Mesodermal cell (in vitro differentiated cells): Measurements from ENCODE around the gene JPH2.

Experiments used
- H3K27ac ChIP-seq: 2 replicates; pipeline ENCODE4 v1.7.0; 2013; ENCODE audit warnings: mild to moderate bottlenecking, low read depth, low read length, moderate library complexity; ENCODE audit not compliant: severe bottlenecking
- H3K36me3 ChIP-seq: 2 replicates; pipeline ENCODE4 v1.7.1; 2013; ENCODE audit warnings: mild to moderate bottlenecking, low read length, moderate library complexity; ENCODE audit not compliant: control insufficient read depth, insufficient read depth
- H3K4me1 ChIP-seq: one replicate; pipeline ENCODE4 v1.7.1; 2013; ENCODE audit warnings: mild to moderate bottlenecking, low read length; ENCODE audit not compliant: insufficient read depth, control insufficient read depth, poor library complexity, severe bottlenecking
- H3K4me3 ChIP-seq: 2 replicates; pipeline ENCODE4 v1.7.0; 2013; ENCODE audit warnings: low read length, control low read depth, mild to moderate bottlenecking; ENCODE audit not compliant: insufficient read depth, poor library complexity, severe bottlenecking; ENCODE audit errors: extremely low read depth
- H3K9me3 ChIP-seq: 2 replicates; pipeline ENCODE4 v1.7.1; 2013; ENCODE audit warnings: mild to moderate bottlenecking, low read length, moderate library complexity; ENCODE audit not compliant: control insufficient read depth
- WGBS, 2 experiments: methylation state at CpG; one replicate each; pipeline ENCODE4 v1.1.5; 2013; ENCODE audit warnings: missing lambda C conversion rate in 2 of 2; ENCODE audit not compliant: insufficient coverage in 2 of 2; 5-methylcytosine and 5-hydroxymethylcytosine counted together

Gene JPH2

GRCh38 chr20:44210406-44211176, 23.6 kb upstream of the JPH2 start, which contains the start of gene OSER1:
TSS of gene OSER1 (minus strand) at chr20:44210771. CDS start at chr20:44206957, 3,814 bp downstream.
- Histone ChIP-seq H3K9me3 (no peaks in the 10 kb centered on the region), H3K27ac (peak within 1 kb of the TSS; percentile 98), H3K4me1 (peaks cover 17% of the 10 kb centered on the region), H3K4me3 (peak within 1 kb of the TSS; percentile 80), H3K36me3 (peaks cover 12% of the 10 kb centered on the region)
- 0% methylated on average over 54 to 63 of the region's 79 CpGs for WGBS, 2 experiments

- peak overlapping the region; percentile 80 for H3K4me3 ChIP-seq
- H3K36me3 ChIP-seq: peaks cover 17% of the 10 kb centered on the region
- 0 to 1% methylated on average over 23 to 26 of the region's 31 CpGs for WGBS, 2 experiments
- peaks cover 17% of the 10 kb centered on the region for H3K4me1 ChIP-seq
- H3K27ac ChIP-seq: peak overlapping the region; percentile 98
- no peaks in the 10 kb centered on the region for H3K9me3 ChIP-seq
These were observed 22.9 kb upstream of the JPH2 start for GRCh38 chr20:44209686-44210405.

GRCh38 chr20:44208770-44209169, 21.8 kb upstream of the JPH2 start:
- 63 to 66% methylated on average over 4 to 6 of the region's 7 CpGs for WGBS, 2 experiments

GRCh38 chr20:44208165-44208564, 21.2 kb upstream of the JPH2 start:
- Histone ChIP-seq H3K27ac (no peak overlapping the region), H3K4me1 (peaks cover 25% of the 10 kb centered on the region), H3K9me3 (no peaks in the 10 kb centered on the region), H3K4me3 (peak overlapping the region; percentile 80), H3K36me3 (peaks cover 17% of the 10 kb centered on the region)
- no CpG with 5 or more reads among the region's 7 CpGs for WGBS, 2 experiments

More at GRCh38 chr20:44208770-44209169, 21.8 kb upstream of the JPH2 start:
- H3K4me1 ChIP-seq: peaks cover 25% of the 10 kb centered on the region
- H3K9me3 ChIP-seq: no peaks in the 10 kb centered on the region
- no peak overlapping the region for H3K27ac ChIP-seq
- peak overlapping the region; percentile 80 for H3K4me3 ChIP-seq
- H3K36me3 ChIP-seq: peaks cover 17% of the 10 kb centered on the region

GRCh38 chr20:44207126-44207723, 20.2 kb upstream of the JPH2 start:
- Histone ChIP-seq H3K36me3 (peaks cover 23% of the 10 kb centered on the region), H3K9me3 (no peaks in the 10 kb centered on the region), H3K4me3 (no peak overlapping the region), H3K27ac (no peak overlapping the region), H3K4me1 (peaks cover 25% of the 10 kb centered on the region)
- WGBS, 2 experiments: 100% methylated on average over 2 of the region's 3 CpGs; no CpG with 5 or more reads in 1 of the 2 experiments

- Histone ChIP-seq H3K36me3 (peaks cover 33% of the 10 kb centered on the region), H3K4me1 (peaks cover 18% of the 10 kb centered on the region), H3K27ac (no peak overlapping the region), H3K9me3 (no peaks in the 10 kb centered on the region), H3K4me3 (no peak overlapping the region)
These were observed 19.1 kb upstream of the JPH2 start for GRCh38 chr20:44206132-44206531.

- Histone ChIP-seq H3K4me3 (no peak overlapping the region), H3K9me3 (no peaks in the 10 kb centered on the region), H3K27ac (peak overlapping the region; percentile 61), H3K36me3 (peaks cover 45% of the 10 kb centered on the region), H3K4me1 (peaks cover 18% of the 10 kb centered on the region)
- WGBS, 2 experiments: 89 to 93% methylated on average over 8 of the region's 10 CpGs
These were observed 17.8 kb upstream of the JPH2 start for GRCh38 chr20:44204832-44205215.

GRCh38 chr20:44204156-44204831, 17.3 kb upstream of the JPH2 start:
- H3K9me3 ChIP-seq: no peaks in the 10 kb centered on the region
- H3K36me3 ChIP-seq: peaks cover 51% of the 10 kb centered on the region
- H3K27ac ChIP-seq: peak overlapping the region; percentile 61
- peaks cover 18% of the 10 kb centered on the region for H3K4me1 ChIP-seq
- WGBS, 2 experiments: 100% methylated on average over 4 of the region's 4 CpGs; no CpG with 5 or more reads in 1 of the 2 experiments
- H3K4me3 ChIP-seq: no peak overlapping the region

GRCh38 chr20:44203161-44203560, 16.2 kb upstream of the JPH2 start:
- peaks cover 58% of the 10 kb centered on the region for H3K36me3 ChIP-seq

GRCh38 chr20:44200983-44201382, 14.0 kb upstream of the JPH2 start:
- H3K4me3 ChIP-seq: no peak overlapping the region
- H3K36me3 ChIP-seq: peaks cover 71% of the 10 kb centered on the region
- 71% methylated on average over 1 of the region's 2 CpGs; no CpG with 5 or more reads in 1 of the 2 experiments for WGBS, 2 experiments
- H3K27ac ChIP-seq: no peak overlapping the region
- peaks cover 8% of the 10 kb centered on the region for H3K4me1 ChIP-seq
- no peaks in the 10 kb centered on the region for H3K9me3 ChIP-seq

More at GRCh38 chr20:44203161-44203560, 16.2 kb upstream of the JPH2 start:
- 100% methylated on average over 1 of the region's 2 CpGs; no CpG with 5 or more reads in 1 of the 2 experiments for WGBS, 2 experiments
- Histone ChIP-seq H3K4me3 (no peak overlapping the region), H3K4me1 (peaks cover 18% of the 10 kb centered on the region), H3K27ac (no peak overlapping the region), H3K9me3 (no peaks in the 10 kb centered on the region)
